OCI-LY1 (cell line): ENCODE results near the gene LRRC9.
A peak's percentile ranks its signal among the peaks of the same experiment; 100 is the strongest.

Experiments
- EZH2 ChIP-seq: fragments of 200-600 bp; sonication (generic), shearing (Covaris generic); IDR thresholded peaks from 2 replicates; pipeline ENCODE4 v1.8.0; 2017; ENCODE audit warnings: borderline replicate concordance, mixed run types, mild to moderate bottlenecking, antibody characterized with exemption, low read length, moderate library complexity, mixed read lengths
- TF ChIP-seq, protein P1 (sequence below): fragments of 200-600 bp; sonication (generic), shearing (Covaris generic); IDR thresholded peaks from 2 replicates; pipeline ENCODE4 v1.5.1; 2017; ENCODE audit warnings: mild to moderate bottlenecking, antibody characterized with exemption, low read length, moderate library complexity, mixed read lengths

DNA sequence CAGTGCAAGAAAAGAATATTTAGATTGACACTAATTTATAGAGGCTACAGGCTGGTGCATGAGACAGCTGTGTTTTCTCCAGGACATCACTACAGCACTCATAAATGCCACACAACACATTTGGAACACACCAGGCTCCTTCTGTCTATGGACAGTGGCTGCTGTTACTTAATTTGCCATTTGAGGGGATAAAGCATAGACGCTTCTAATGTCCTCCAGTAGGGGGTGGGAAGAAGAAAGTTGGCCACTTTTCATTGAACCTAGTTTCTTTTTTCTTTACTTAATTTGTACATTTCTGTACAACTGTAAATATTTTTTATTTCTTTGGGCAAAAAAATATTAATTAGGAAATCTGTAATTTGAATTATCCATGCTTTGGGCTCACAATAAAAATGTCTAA is 37.0 kb upstream of the LRRC9 start:
- TF ChIP-seq, protein P1, sequence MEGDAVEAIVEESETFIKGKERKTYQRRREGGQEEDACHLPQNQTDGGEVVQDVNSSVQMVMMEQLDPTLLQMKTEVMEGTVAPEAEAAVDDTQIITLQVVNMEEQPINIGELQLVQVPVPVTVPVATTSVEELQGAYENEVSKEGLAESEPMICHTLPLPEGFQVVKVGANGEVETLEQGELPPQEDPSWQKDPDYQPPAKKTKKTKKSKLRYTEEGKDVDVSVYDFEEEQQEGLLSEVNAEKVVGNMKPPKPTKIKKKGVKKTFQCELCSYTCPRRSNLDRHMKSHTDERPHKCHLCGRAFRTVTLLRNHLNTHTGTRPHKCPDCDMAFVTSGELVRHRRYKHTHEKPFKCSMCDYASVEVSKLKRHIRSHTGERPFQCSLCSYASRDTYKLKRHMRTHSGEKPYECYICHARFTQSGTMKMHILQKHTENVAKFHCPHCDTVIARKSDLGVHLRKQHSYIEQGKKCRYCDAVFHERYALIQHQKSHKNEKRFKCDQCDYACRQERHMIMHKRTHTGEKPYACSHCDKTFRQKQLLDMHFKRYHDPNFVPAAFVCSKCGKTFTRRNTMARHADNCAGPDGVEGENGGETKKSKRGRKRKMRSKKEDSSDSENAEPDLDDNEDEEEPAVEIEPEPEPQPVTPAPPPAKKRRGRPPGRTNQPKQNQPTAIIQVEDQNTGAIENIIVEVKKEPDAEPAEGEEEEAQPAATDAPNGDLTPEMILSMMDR = peak; percentile 37; the same call in 1 of the 2 replicates
- TF ChIP-seq EZH2 = no peak
